ENCODE data around the gene ARHGAP26.
"Not testable (repeated sequence)": the region's sequence is repeated elsewhere in the genome, so short reads cannot be mapped to it uniquely, and the experiment has no call there.

Gene ARHGAP26

DNA sequence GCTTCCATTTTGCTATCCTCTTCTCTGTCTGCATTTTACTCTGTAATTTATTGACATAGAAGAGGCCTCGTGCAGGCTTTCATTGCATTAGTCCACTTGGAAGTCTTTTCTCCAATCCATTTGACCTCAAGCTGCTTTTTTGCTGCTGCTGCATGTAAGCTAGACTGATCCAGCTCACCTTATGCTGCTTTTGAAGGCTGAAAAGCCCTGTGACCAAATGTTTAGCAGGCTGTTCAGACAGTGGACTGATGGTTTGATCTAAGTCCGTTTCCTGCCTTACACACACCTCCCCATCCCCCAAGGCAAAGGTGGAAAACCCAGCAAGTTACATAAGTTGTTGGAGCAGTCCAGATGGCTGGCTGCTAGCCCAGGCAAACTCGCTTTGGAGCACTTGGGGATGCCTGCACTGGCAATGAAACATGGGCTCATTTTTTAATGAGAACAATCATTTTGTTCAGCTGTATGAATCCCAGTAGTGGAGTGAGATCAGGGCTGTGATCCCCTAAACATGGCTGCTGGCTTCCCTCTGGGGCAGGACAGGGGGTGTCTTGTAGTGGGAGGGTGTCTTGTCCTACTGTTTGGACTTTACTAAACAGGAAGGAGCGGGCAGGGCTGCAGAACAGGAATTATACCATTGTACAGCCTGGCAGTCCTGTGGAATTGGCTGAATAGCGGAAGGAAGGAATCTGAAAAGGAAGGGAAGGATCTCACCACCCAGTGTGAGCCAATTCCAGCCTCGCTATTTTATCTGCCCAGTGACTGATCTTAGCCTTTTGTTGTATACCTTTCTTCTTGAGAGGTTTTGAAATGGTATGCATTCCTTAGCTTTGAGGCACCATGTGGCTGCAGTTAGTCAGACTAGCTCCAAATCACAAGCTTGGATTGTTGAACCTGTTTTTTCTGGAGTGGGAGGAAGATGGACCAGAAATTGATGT is 212.0 kb downstream of the ARHGAP26 start:
- no peak for DNase-seq (ENCODE audit: low spot score in 2 of 2)
- Histone ChIP-seq H3K4me3 (no peak overlapping the region), H3K27me3 (ENCODE audit: low read depth) (no peaks in the 10 kb centered on the region), H3K4me1 (no peaks in the 10 kb centered on the region), H3K9me3 (no peaks in the 10 kb centered on the region), H3K36me3 (replicated peaks) (no peaks in the 10 kb centered on the region)
- in situ Hi-C loops (cut with MboI; ENCODE audit: low sequenced_read_pairs) = no loop called here

DNA sequence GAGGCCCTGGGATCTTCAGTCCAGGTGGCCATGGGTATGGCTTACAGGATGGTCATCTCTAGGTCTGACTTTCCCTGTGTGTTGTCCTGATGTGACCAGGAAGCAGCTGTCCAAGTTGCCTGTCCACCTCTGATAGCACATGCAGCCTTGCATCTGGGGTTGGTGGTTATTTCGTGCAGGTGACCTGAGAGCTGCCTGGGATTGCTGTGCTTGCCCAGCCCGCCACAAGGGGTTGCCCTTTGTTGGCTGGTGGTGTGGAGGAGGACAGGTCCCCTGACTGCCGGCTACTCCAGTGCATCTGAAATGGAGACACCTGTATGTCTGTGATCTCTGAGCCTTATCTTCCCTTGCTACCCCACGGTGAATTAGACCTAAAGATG is 212.6 kb downstream of the ARHGAP26 start:
- Histone ChIP-seq H3K36me3 (replicated peaks) (no peaks in the 10 kb centered on the region), H3K4me1 (no peaks in the 10 kb centered on the region), H3K9me3 (no peaks in the 10 kb centered on the region), H3K4me3 (no peak overlapping the region), H3K27me3 (ENCODE audit: low read depth) (no peaks in the 10 kb centered on the region)
- in situ Hi-C loops (cut with MboI; ENCODE audit: low sequenced_read_pairs) = no loop called here
- no peak for DNase-seq (ENCODE audit: low spot score in 2 of 2)

GRCh38 chr5:142984011-142984410 is 213.8 kb downstream of the ARHGAP26 start:
- in situ Hi-C loops (cut with MboI; ENCODE audit: low sequenced_read_pairs) = no loop called here
- no peak overlapping the region for H3K4me3 ChIP-seq
- no peak for DNase-seq (ENCODE audit: low spot score in 2 of 2)
- no peaks in the 10 kb centered on the region for H3K4me1 ChIP-seq
- no peaks in the 10 kb centered on the region for H3K27me3 ChIP-seq (ENCODE audit: low read depth)
- H3K9me3 ChIP-seq = no peaks in the 10 kb centered on the region
- H3K36me3 ChIP-seq (replicated peaks) = no peaks in the 10 kb centered on the region

- H3K27me3 ChIP-seq (ENCODE audit: low read depth) = no peaks in the 10 kb centered on the region
- H3K4me1 ChIP-seq = no peaks in the 10 kb centered on the region
- in situ Hi-C loops (cut with MboI; ENCODE audit: low sequenced_read_pairs) = no loop called here
- no peaks in the 10 kb centered on the region for H3K36me3 ChIP-seq (replicated peaks)
- DNase-seq (ENCODE audit: low spot score in 2 of 2) = no peak
- no peaks in the 10 kb centered on the region for H3K9me3 ChIP-seq
- no peak overlapping the region for H3K4me3 ChIP-seq
Measured at GRCh38 chr5:142984525-142984924, 214.3 kb downstream of the ARHGAP26 start.

DNA sequence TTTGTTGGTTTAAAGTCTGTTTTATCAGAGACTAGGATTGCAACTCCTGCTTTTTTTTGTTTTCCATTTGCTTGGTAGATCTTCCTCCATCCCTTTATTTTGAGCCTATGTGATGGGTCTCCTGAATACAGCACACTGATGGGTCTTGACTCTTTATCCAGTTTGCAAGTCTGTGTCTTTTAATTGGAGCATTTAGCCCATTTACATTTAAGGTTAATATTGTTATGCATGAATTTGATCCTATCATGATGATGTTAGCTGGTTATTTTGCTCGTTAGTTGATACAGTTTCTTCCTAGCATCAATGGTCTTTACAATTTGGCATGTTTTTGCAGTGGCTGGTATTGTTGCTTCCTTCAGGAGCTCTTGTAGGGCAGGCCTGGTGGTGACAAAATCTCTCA is 219.1 kb downstream of the ARHGAP26 start:
- H3K4me3 ChIP-seq; in situ Hi-C loops (cut with MboI; ENCODE audit: low sequenced_read_pairs); H3K9me3 ChIP-seq; DNase-seq (ENCODE audit: low spot score in 2 of 2); H3K27me3 ChIP-seq (ENCODE audit: low read depth); H3K36me3 ChIP-seq (replicated peaks); H3K4me1 ChIP-seq: not testable (repeated sequence)

DNA sequence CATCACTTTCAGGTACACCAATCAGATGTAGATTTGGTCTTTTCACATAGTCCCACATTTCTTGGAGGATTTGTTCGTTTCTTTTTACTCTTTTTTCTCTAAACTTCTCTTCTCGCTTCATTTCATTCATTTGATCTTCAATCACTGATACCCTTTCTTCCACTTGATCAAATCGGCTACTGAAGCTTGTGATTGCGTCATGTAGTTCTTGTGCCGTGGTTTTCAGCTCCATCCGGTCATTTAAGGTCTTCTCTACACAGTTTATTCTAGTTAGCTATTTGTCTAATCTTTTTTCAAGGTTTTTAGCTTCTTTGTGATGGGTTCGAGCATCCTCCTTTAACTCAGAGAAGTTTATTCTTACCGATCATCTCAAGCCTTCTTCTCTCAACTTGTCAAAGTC is 219.9 kb downstream of the ARHGAP26 start:
- H3K9me3 ChIP-seq; DNase-seq (ENCODE audit: low spot score in 2 of 2); in situ Hi-C loops (cut with MboI; ENCODE audit: low sequenced_read_pairs); H3K36me3 ChIP-seq (replicated peaks); H3K4me1 ChIP-seq; H3K4me3 ChIP-seq; H3K27me3 ChIP-seq (ENCODE audit: low read depth): not testable (repeated sequence)

- no peak for DNase-seq (ENCODE audit: low spot score in 2 of 2)
- Histone ChIP-seq H3K36me3 (replicated peaks) (no peaks in the 10 kb centered on the region), H3K27me3 (ENCODE audit: low read depth) (no peaks in the 10 kb centered on the region), H3K4me1 (no peaks in the 10 kb centered on the region), H3K4me3 (no peak overlapping the region), H3K9me3 (no peaks in the 10 kb centered on the region)
- in situ Hi-C loops (cut with MboI; ENCODE audit: low sequenced_read_pairs) = no loop called here
Measured at GRCh38 chr5:142994218-142994617, 224.0 kb downstream of the ARHGAP26 start.

GRCh38 chr5:142995621-142996020 is 225.4 kb downstream of the ARHGAP26 start:
- H3K9me3 ChIP-seq; H3K4me1 ChIP-seq; H3K36me3 ChIP-seq (replicated peaks); H3K27me3 ChIP-seq (ENCODE audit: low read depth); DNase-seq (ENCODE audit: low spot score in 2 of 2); H3K4me3 ChIP-seq; in situ Hi-C loops (cut with MboI; ENCODE audit: low sequenced_read_pairs): not testable (repeated sequence)

DNA sequence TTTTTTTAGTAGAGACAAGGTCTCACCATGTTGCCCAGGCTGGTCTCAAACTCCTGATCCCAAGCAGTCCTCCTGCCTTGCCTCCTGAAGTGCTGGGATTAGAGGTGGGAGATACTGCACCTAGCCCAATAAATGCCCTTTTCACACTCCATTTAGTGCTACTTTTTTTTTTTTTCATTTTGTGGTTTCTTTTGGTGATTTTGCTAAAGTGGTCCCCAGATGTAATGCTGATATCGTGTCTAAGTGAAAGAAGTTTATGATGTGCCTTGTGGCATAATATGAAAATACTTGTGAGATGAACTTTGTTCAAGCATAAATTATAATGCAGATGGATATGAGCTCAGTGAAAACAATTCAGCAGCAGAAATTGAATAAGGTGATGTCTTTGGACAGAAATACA is 227.4 kb downstream of the ARHGAP26 start:
- H3K4me1 ChIP-seq = no peaks in the 10 kb centered on the region
- no peaks in the 10 kb centered on the region for H3K27me3 ChIP-seq (ENCODE audit: low read depth)
- no peak for DNase-seq (ENCODE audit: low spot score in 2 of 2)
- H3K4me3 ChIP-seq = no peak overlapping the region
- in situ Hi-C loops (cut with MboI; ENCODE audit: low sequenced_read_pairs) = no loop called here
- no peaks in the 10 kb centered on the region for H3K9me3 ChIP-seq
- no peaks in the 10 kb centered on the region for H3K36me3 ChIP-seq (replicated peaks)

GRCh38 chr5:142998316-142999020 is 228.3 kb downstream of the ARHGAP26 start:
- no peak for DNase-seq (ENCODE audit: low spot score in 2 of 2)
- Histone ChIP-seq H3K27me3 (ENCODE audit: low read depth) (no peaks in the 10 kb centered on the region), H3K4me3 (no peak overlapping the region), H3K4me1 (no peaks in the 10 kb centered on the region), H3K9me3 (no peaks in the 10 kb centered on the region), H3K36me3 (replicated peaks) (no peaks in the 10 kb centered on the region)
- in situ Hi-C loops (cut with MboI; ENCODE audit: low sequenced_read_pairs) = no loop called here

- DNase-seq (ENCODE audit: low spot score in 2 of 2); H3K4me3 ChIP-seq; H3K9me3 ChIP-seq; in situ Hi-C loops (cut with MboI; ENCODE audit: low sequenced_read_pairs); H3K27me3 ChIP-seq (ENCODE audit: low read depth); H3K4me1 ChIP-seq; H3K36me3 ChIP-seq (replicated peaks): not testable (repeated sequence)
Measured at GRCh38 chr5:143000551-143000950, 230.4 kb downstream of the ARHGAP26 start.

DNA sequence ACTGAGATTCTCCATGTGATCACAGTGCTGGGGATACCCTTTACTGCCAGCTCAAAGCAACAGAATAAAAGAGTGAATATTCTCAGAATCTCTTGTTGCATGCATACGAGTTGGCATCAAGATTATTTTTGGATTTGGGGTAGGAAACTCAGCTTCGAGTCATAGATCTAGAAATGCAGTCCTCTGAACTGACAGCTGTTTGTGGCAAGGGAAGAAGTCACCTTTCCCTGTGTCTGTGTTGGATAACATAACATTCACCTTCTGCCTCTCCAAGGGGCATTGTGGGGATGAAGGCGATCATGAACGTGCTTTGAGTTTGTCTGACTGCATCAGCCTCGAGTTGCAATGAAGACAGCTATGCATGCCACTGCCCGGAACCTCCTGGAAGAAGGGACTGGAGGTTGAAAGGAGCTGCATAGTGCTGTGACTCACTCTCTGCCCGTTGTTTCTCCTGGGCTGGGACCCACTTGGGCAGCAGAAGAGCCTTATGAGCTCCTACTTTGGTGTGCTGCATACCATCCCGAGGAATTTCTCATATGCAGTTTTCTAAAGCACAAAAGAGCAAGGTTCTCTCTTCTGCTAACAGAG is 231.7 kb downstream of the ARHGAP26 start:
- Histone ChIP-seq H3K36me3 (replicated peaks) (no peaks in the 10 kb centered on the region), H3K4me3 (no peak overlapping the region), H3K27me3 (ENCODE audit: low read depth) (no peaks in the 10 kb centered on the region), H3K9me3 (no peaks in the 10 kb centered on the region), H3K4me1 (no peaks in the 10 kb centered on the region)
- no peak for DNase-seq (ENCODE audit: low spot score in 2 of 2)
- in situ Hi-C loops (cut with MboI; ENCODE audit: low sequenced_read_pairs) = no loop called here

GRCh38 chr5:143002459-143003327 is 232.5 kb downstream of the ARHGAP26 start:
- Histone ChIP-seq H3K4me3 (no peak overlapping the region), H3K27me3 (ENCODE audit: low read depth) (no peaks in the 10 kb centered on the region), H3K9me3 (no peaks in the 10 kb centered on the region), H3K4me1 (no peaks in the 10 kb centered on the region), H3K36me3 (replicated peaks) (no peaks in the 10 kb centered on the region)
- in situ Hi-C loops (cut with MboI; ENCODE audit: low sequenced_read_pairs) = no loop called here
- DNase-seq (ENCODE audit: low spot score in 2 of 2) = no peak
